IPS-NIHi11 (cell line): Measurements from ENCODE around the gene CNTN2.

Source experiments
- DNase-seq: peaks from one replicate; pipeline ENCODE4 v3.0.0; 2012; ENCODE audit warnings: mixed read lengths, low spot score

Gene CNTN2

GRCh38 chr1:205024679-205025078 is 18.3 kb upstream of the CNTN2 start:
- no peak for DNase-seq

- DNase-seq, result no peak
Measured at GRCh38 chr1:205025239-205025638, 17.8 kb upstream of the CNTN2 start.

DNA sequence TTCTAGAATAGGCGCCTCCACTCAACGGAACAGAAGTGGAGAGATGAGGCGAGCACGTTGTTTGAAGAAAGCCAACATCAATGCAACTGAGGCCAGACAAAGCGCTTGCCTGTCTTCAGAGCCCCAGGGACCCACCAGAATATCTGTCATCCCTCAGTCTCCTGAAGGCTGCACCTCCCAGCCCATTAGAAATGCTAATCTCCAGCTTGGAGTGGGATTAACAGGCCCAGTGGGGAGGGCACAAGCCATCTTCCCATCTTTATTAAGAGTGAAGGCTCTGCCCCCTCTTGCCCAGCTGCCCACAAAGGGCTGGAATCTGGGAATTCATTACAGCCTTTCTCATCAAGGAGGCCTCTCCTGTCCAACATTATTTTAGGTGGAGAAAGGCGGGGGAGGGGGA is 16.8 kb upstream of the CNTN2 start:
- peak; percentile 58 for DNase-seq

- DNase-seq, result no peak
Measured at GRCh38 chr1:205028390-205028789, 14.6 kb upstream of the CNTN2 start.

DNA sequence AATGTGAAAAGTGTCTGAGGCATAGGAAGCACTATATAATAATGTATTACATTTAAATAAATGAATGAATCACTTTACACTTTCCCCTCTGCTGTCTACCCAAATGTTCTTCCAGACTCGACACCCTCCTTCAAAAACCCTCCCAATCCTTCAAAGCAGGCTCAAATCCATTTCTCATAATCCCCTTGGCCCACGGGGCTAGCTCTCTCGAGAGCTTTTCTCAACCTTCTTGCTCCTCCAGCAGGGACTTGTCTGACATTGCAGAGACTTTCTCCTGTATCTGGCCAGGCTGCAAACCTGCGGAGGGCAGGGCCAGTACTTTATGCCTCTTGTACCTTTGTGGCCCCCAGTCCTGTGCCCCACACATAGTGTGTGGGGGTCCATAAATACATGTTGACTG is 14.1 kb upstream of the CNTN2 start:
- DNase-seq, result no peak

- no peak for DNase-seq
Measured at GRCh38 chr1:205030241-205030640, 12.8 kb upstream of the CNTN2 start.

DNA sequence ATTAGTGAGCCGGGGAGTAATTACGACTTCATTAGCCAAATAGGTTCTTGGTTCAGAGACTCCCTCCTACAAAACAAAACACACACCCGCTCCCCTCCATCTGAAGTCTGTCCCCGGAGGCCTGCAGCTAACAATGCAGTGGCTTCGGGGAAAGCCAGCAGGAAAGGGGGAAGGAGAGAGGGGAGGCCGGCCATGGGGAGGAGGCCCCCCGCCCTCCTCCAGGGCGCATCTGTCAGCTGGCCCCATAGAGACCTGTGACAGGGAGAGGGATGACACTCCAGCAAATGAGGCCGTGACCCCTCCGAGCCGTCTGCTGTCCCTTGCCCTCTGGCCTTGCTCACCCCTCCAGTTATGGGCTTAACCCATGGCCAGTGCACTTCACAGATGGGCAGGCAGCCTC is 12.1 kb upstream of the CNTN2 start:
- no peak for DNase-seq

DNA sequence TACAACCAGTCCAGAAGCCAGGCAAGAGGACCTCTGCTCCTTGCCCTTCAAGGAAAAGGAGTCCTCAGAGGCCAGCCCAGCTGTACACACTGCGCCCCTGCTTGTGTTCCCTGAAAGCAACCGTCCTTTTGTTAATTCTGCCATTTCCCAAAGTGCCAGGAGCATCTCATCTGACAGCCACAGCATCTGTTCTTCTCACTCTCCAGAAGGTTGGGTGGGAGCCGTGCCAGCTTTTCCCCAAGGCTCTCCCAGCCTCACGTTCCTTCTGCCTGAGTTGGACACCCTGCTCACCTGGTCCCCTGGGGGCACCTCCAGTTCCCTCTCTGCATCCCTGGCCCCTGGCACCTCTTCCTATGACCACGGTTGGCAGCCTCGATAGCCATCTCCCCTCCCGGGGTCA is 10.5 kb upstream of the CNTN2 start:
- DNase-seq, result no peak

GRCh38 chr1:205037539-205037938 is 5.5 kb upstream of the CNTN2 start:
- DNase-seq, result no peak

- no peak for DNase-seq
Measured at GRCh38 chr1:205038132-205038786, 4.8 kb upstream of the CNTN2 start.

- no peak for DNase-seq
Measured at GRCh38 chr1:205041001-205041715, 1.9 kb upstream of the CNTN2 start.

- DNase-seq, result no peak
Measured at GRCh38 chr1:205041998-205042910, 758 bp upstream of the CNTN2 start.

- DNase-seq, result no peak
Measured at GRCh38 chr1:205043866-205044265, 854 bp downstream of the CNTN2 start.

DNA sequence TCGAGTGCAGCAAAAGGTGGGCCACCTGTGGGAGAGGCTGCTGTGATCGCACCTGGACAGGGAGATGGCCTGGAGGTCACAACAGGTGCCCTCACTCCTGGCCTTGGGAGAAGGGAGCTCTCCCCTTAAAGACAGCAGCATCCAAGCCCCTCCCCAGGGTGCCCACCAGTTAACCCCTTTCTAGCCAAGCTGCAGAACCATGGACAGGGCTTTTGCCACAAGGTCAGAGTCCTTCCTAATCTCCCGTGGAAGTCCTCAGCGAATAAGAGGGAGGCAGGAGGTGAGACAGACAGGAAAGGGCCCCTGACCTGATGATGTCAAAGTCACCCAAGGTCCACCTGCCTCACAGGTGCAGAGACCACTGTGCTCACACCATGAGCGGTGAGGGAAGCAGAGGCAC is 1.7 kb downstream of the CNTN2 start:
- peak; percentile 62 for DNase-seq

GRCh38 chr1:205045146-205045545 is 2.1 kb downstream of the CNTN2 start:
- no peak for DNase-seq

DNA sequence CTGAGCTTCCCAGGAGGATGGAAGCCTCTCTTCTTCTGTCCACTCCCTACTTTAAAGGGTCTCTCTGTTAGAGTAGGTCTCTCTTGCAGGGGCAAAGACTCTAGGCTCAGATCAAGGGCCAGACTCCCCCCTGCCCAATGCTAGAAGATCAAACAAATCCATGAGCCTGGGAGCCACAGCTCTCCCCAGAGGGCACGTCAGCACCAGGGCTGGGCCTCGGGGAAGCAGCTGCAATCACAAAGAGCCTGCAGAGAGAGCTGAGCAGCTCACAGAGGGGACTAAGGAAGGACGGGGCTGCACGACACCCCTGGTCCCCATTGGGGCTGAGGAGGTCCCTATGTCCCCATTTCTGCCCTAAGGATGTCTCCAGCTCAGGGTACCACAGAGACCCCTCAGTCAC is 3.9 kb downstream of the CNTN2 start:
- no peak for DNase-seq

GRCh38 chr1:205047764-205048231 is 4.8 kb downstream of the CNTN2 start:
- no peak for DNase-seq

DNA sequence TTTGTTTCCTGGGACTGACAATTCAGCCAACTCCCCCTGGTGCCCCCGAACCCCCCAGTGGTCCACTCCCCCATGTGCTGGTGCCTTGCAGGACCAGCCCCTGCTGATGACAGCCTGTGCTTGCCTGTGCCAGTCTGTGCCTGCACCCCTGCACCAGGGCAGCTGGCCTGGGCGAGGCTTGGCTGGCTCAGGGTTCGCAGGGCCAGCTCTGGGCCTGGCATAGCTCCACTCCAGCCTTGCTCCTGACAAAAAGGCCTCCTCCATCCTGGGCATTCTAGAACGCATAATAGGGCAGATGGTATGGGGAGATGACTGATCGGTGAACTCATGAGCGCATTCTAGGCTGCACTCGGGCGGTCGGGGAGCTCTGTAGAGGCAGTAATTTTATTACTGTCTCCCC is 5.4 kb downstream of the CNTN2 start:
- DNase-seq, result no peak

GRCh38 chr1:205049479-205049878 is 6.5 kb downstream of the CNTN2 start:
- DNase-seq, result no peak

GRCh38 chr1:205052690-205053089 is 9.7 kb downstream of the CNTN2 start:
- DNase-seq, result no peak

- no peak for DNase-seq
Measured at GRCh38 chr1:205053296-205053695, 10.3 kb downstream of the CNTN2 start.

DNA sequence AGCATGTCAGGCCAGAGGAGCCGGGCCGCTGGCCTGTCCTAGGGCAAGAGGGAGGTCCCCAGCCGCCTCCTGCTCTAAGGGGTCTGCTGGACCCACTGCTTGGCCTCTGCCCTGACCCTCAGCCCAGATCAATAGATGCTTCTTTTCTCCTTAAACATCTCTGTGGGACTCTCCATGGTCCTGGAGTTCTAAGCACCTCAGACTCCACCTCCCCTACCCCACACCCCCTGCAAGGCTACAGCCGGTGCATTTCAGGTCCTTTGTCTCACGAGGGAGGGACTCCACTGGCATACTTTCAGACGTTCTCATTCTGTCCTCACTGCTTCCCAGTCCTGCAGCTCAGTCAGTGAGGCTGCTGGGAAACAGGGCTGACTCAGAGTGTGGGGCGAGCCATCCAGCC is 11.0 kb downstream of the CNTN2 start:
- peak; percentile 45 for DNase-seq

DNA sequence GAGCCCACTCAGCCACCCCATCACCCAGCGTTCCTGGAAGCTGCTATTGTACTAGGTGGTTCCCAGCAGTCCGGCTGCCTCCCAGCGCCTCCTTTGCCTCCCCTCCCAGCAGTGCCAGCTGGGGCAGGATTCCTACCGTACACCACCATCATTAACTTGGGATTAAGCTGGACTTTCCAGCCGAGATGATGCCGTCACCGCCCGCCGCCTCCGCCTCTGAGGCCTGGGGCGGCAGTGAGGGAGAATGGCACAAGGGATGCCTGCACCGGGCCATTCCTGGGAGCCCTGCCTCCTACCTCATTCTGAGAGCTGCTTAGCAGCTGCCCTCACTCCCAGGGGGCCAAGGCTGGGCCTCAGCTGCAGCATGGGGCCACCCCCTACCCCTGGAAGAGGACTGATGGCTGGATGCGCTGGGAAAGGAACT is 13.2 kb downstream of the CNTN2 start:
- DNase-seq, result no peak
